Adipocyte (in vitro differentiated cells): ENCODE data around the gene PARL.

Experiments used
- DNase-seq: peaks from one replicate; pipeline ENCODE4 v3.0.0-alpha.2; 2015; ENCODE audit warnings: low read depth
- H3K27me3 ChIP-seq: replicated peaks from 2 replicates; pipeline ENCODE4 v1.7.0; 2013; ENCODE audit warnings: mild to moderate bottlenecking, low read length, moderate library complexity; ENCODE audit not compliant: control insufficient read depth, insufficient read depth
- H3K36me3 ChIP-seq: 2 replicates; pipeline ENCODE4 v1.7.0; 2013; ENCODE audit warnings: low read length, mild to moderate bottlenecking, moderate library complexity; ENCODE audit not compliant: control insufficient read depth, insufficient read depth, severe bottlenecking
- H3K4me1 ChIP-seq: 2 replicates; pipeline ENCODE4 v1.7.0; 2013; ENCODE audit warnings: mild to moderate bottlenecking, low read length, moderate library complexity; ENCODE audit not compliant: control insufficient read depth, insufficient read depth
- H3K4me3 ChIP-seq: 2 replicates; pipeline ENCODE4 v1.7.0; 2013; ENCODE audit warnings: mild to moderate bottlenecking, low read length, moderate library complexity
- H3K9ac ChIP-seq: 2 replicates; pipeline ENCODE4 v1.7.0; 2013; ENCODE audit warnings: mild to moderate bottlenecking, low read length, moderate library complexity
- H3K9me3 ChIP-seq: 2 replicates; pipeline ENCODE4 v1.7.0; 2013; ENCODE audit warnings: mild to moderate bottlenecking, low read length, moderate library complexity; ENCODE audit not compliant: control insufficient read depth

Gene PARL

GRCh38 chr3:183815951-183816475 lies 68.7 kb downstream of the PARL start:
- Histone ChIP-seq H3K9ac (no peak overlapping the region), H3K36me3 (peaks cover 7% of the 10 kb centered on the region), H3K4me1 (no peaks in the 10 kb centered on the region), H3K4me3 (no peak overlapping the region), H3K27me3 (no peaks in the 10 kb centered on the region), H3K9me3 (no peaks in the 10 kb centered on the region)
- DNase-seq, result no peak

- Histone ChIP-seq H3K4me3 (no peak overlapping the region), H3K4me1 (no peaks in the 10 kb centered on the region), H3K9me3 (no peaks in the 10 kb centered on the region), H3K36me3 (peaks cover 12% of the 10 kb centered on the region), H3K27me3 (no peaks in the 10 kb centered on the region), H3K9ac (no peak overlapping the region)
- DNase-seq, result no peak
These were observed 69.1 kb downstream of the PARL start for GRCh38 chr3:183815563-183815940.

GRCh38 chr3:183814240-183814639 lies 70.4 kb downstream of the PARL start:
- Histone ChIP-seq H3K36me3 (peaks cover 25% of the 10 kb centered on the region), H3K9me3 (no peaks in the 10 kb centered on the region), H3K4me3 (no peak overlapping the region), H3K4me1 (no peaks in the 10 kb centered on the region), H3K27me3 (no peaks in the 10 kb centered on the region), H3K9ac (no peak overlapping the region)
- no peak for DNase-seq

- DNase-seq, result no peak
- Histone ChIP-seq H3K4me1 (no peaks in the 10 kb centered on the region), H3K27me3 (no peaks in the 10 kb centered on the region), H3K36me3 (peaks cover 38% of the 10 kb centered on the region), H3K4me3 (no peak overlapping the region), H3K9ac (no peak overlapping the region), H3K9me3 (no peaks in the 10 kb centered on the region)
These were observed 71.8 kb downstream of the PARL start for GRCh38 chr3:183812761-183813445.

- H3K4me1 ChIP-seq, result no peaks in the 10 kb centered on the region
- no peak overlapping the region for H3K9ac ChIP-seq
- peaks cover 50% of the 10 kb centered on the region for H3K36me3 ChIP-seq
These were observed 73.0 kb downstream of the PARL start for GRCh38 chr3:183811638-183812037.

GRCh38 chr3:183810643-183811594 lies 73.8 kb downstream of the PARL start:
- no peak overlapping the region for H3K9ac ChIP-seq
- no peak overlapping the region for H3K4me3 ChIP-seq
- no peaks in the 10 kb centered on the region for H3K4me1 ChIP-seq
- DNase-seq, result no peak
- H3K27me3 ChIP-seq, result no peaks in the 10 kb centered on the region
- H3K36me3 ChIP-seq, result peaks cover 56% of the 10 kb centered on the region
- no peaks in the 10 kb centered on the region for H3K9me3 ChIP-seq

More at GRCh38 chr3:183811638-183812037, 73.0 kb downstream of the PARL start:
- no peak overlapping the region for H3K4me3 ChIP-seq
- no peaks in the 10 kb centered on the region for H3K27me3 ChIP-seq
- no peak for DNase-seq
- H3K9me3 ChIP-seq, result no peaks in the 10 kb centered on the region

- Histone ChIP-seq H3K9ac (no peak overlapping the region), H3K27me3 (no peaks in the 10 kb centered on the region), H3K4me3 (no peak overlapping the region), H3K4me1 (no peaks in the 10 kb centered on the region), H3K9me3 (no peaks in the 10 kb centered on the region), H3K36me3 (peaks cover 72% of the 10 kb centered on the region)
- DNase-seq, result no peak
These were observed 75.4 kb downstream of the PARL start for GRCh38 chr3:183809270-183809669.

GRCh38 chr3:183808355-183808754 lies 76.3 kb downstream of the PARL start:
- no peaks in the 10 kb centered on the region for H3K4me1 ChIP-seq
- H3K4me3 ChIP-seq, result no peak overlapping the region
- peaks cover 82% of the 10 kb centered on the region for H3K36me3 ChIP-seq
- no peaks in the 10 kb centered on the region for H3K27me3 ChIP-seq
- no peaks in the 10 kb centered on the region for H3K9me3 ChIP-seq
- no peak for DNase-seq
- H3K9ac ChIP-seq, result no peak overlapping the region

- Histone ChIP-seq H3K27me3 (no peaks in the 10 kb centered on the region), H3K9ac (no peak overlapping the region), H3K36me3 (peaks cover 86% of the 10 kb centered on the region), H3K9me3 (no peaks in the 10 kb centered on the region), H3K4me3 (no peak overlapping the region), H3K4me1 (no peaks in the 10 kb centered on the region)
- DNase-seq, result no peak
These were observed 76.8 kb downstream of the PARL start for GRCh38 chr3:183807881-183808280.

GRCh38 chr3:183807209-183807728 lies 77.4 kb downstream of the PARL start:
- H3K27me3 ChIP-seq, result no peaks in the 10 kb centered on the region
- DNase-seq, result no peak
- peaks cover 92% of the 10 kb centered on the region for H3K36me3 ChIP-seq
- no peaks in the 10 kb centered on the region for H3K9me3 ChIP-seq
- H3K9ac ChIP-seq, result no peak overlapping the region
- no peaks in the 10 kb centered on the region for H3K4me1 ChIP-seq
- no peak overlapping the region for H3K4me3 ChIP-seq

- peaks cover 93% of the 10 kb centered on the region for H3K36me3 ChIP-seq
- no peaks in the 10 kb centered on the region for H3K4me1 ChIP-seq
- H3K27me3 ChIP-seq, result no peaks in the 10 kb centered on the region
- H3K9ac ChIP-seq, result no peak overlapping the region
- DNase-seq, result no peak
- no peaks in the 10 kb centered on the region for H3K9me3 ChIP-seq
- no peak overlapping the region for H3K4me3 ChIP-seq
These were observed 81.7 kb downstream of the PARL start for GRCh38 chr3:183802989-183803388.
